Measurements from ENCODE around the gene MTIF2. TPM values are rescaled to one million over a fixed set of nuclear protein-coding genes. Genes with fewer than 3 reads are reported as not detected.
"Not testable (repeated sequence)": the region's sequence is repeated elsewhere in the genome, so short reads cannot be mapped to it uniquely, and the experiment has no call there.

MTIF2 gene
- total RNA-seq, 2 donors from 2014 or later: 18.6 to 19.9 TPM

DNA sequence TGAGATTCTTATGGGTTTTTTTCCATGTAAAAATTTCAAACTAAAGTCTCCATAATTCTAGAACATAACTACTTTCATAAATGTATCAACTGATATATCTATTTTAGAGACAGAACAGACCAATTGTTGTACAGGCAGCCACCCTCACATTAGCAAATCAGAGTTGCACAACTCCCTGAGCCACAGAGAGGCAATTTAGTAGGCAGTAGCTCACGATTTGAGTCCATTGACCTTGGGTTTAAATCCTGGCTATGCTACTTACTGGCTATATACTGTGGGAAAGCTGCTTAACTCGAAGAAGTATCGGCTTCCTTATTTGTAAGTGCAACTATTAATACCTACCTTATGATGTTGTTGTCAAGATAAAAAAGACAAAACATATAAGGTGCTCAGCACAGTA lies 16.2 kb downstream of the MTIF2 start:
- no peak for DNase-seq (ENCODE audit: low spot score)
- intact Hi-C loops (cut with DNase I): no loop called here

DNA sequence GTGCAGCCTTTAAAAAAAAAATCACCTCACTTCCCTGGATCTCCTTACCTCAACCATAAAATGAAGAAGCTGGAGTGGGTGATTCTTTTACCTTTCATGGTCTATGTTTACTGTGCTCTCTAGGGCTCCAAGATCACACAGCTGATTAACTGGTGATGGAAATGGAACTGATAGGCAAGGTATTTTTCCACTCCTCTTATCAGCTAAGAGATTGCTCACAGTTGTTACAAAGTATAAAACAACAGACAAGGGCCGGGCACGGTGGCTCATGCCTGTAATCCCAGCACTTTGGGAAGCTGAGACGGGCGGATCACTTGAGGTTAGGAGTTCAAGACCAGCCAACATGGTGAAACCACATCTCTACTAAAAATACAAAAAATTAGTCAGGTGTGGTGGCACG lies 22.0 kb downstream of the MTIF2 start:
- intact Hi-C loops (cut with DNase I): no loop called here
- DNase-seq (ENCODE audit: low spot score): peak; percentile 19

DNA sequence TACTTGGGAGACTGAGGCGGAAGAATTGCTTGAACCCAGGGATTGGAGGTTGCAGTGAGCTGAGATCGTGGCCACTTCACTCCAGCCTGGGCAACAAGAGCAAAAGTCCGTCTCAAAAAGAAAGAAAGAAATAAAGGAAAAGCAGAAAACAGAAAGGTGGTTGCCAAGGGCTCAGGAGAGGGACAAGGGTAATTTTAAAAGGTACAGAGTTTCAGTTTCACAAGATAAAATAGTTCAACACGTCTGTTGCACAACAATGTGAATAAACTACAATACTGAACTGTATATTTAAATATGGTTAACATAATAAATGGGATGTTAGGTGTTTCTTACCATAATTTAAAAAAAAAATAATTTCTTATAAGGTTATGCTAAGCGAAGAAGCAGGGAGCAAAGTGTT lies 23.6 kb downstream of the MTIF2 start:
- DNase-seq (ENCODE audit: low spot score): no peak
- intact Hi-C loops (cut with DNase I): no loop called here

DNA sequence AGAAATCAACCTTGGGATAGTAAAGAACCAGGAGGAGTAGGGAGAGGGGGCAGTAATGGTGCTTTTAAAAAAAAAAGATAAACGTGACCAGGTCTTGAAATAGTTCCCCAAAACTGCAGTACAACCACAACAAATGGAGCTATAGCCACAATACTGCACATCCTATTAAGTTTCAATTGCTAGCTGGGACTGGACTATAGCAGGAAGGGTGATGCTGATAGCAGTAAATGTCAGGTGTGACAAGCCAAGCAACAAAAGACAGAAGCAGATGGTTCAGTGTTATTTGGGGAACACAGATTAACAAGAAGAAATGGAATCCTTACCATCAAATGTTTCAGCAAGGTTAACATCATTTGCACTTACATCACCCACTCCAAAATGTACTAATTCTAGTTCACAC lies 26.4 kb downstream of the MTIF2 start:
- DNase-seq (ENCODE audit: low spot score): no peak
- intact Hi-C loops (cut with DNase I): no loop called here

DNA sequence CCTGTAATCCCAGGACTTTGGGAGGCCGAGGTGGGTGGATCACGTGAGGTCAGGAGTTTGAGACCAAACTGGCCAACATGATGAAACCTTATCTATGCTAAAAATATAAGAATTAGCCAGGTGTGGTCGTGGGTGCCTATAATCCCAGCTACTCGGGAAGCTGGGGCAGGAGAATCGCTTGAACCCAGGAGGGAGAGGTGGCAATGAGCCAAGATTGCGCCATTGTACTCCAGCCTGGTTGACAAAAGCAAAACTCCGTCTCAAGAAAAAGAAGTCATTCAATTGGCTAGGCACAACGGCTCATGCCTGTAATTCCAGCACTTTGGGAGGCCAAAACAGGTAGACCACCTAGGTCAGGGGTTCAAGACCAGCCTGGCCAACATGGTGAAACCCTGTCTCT lies 27.4 kb downstream of the MTIF2 start:
- not testable (repeated sequence) for DNase-seq (ENCODE audit: low spot score)

DNA sequence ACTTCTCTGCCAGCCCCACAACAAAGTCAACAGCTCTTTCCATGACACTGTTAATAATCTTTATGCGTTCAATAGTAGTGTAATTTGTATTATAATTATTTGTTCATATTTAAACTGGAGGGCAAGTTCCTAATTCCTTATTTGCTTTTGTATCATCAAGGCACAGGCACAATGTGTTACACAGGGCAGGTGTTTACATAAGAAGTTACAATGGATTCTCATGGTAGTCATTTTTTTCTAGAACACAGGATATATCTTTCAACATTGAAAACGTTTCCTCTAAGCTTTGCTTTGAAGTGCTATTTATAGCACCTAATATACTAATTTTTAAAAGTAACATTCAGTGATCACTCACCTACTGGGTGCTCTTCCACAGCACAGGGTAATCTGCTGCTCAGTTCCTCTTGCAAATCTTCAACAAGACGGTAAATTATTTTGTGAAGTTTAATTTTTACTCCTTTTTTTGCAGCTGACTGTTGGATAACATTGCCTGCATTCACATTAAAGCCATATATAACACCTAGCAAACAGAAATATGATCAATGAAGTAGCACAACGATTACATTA lies 29.3 kb downstream of the MTIF2 start:
- DNase-seq (ENCODE audit: low spot score): no peak
- intact Hi-C loops (cut with DNase I): no loop called here

More for the DNA sequence above, 27.4 kb downstream of the MTIF2 start:
- intact Hi-C loops (cut with DNase I): not testable (repeated sequence)

DNA sequence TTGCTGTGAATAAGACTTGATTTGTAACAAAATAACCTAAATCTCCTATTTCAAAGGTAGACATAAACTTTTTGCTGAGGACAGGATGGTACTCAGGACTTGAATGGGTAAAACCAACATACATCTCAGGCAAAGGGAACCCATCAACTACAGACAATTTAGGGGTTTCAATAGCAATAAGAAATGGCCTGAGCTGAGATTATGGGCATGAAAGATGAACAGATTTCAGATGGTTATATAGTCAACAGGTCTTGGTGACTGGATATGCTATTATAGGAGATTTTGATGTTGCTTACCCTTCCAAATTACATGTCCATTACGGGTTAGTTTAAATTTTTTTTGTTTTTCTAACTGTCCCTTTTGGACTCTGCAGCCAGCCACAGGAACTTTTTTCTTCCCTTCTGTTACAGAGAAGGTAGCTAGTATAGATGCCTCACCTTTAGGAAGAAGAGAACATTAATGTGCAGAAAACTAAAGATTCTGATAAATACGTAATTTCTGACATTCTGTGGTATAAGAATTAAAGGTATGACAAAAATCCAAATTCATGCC lies 32.0 kb downstream of the MTIF2 start:
- intact Hi-C loops (cut with DNase I): no loop called here
- DNase-seq (ENCODE audit: low spot score): no peak

DNA sequence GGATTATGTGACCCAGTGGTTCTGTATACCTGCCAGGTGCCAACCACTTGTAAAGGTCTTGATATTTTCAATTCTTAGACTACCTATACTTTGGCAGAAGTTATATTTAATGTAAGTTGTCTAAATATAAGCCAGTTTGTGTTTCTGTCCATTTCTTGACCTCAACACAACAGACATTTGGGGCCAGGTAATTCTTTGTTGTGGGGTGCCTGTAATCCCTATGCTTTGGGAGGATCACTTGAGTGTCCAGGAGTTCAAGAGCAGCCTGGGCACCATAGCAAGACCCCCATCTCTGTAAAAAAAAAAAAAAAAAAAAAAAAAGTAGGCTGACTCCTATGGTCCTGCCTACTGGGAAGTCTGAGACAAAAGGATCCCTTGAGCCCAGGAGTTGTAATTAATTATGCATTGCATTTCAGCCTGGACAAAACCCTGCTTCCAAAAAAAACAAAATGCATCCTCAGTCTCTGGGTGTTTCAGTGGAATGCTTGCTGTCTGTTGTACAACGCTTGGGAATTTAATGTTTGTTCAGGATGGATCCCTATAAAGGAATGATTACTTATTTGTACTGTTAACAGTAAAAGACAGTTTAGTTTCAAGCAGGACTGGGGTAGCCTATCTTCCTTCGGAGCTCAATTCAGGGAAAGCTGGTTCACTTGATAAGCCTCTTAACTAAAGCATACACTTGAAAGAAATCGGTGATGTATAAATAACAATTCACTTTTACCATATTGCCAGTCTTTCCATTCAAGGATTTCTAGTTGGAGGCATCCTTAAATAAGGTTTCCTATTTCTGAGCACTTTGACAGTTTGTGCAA lies 33.1 kb downstream of the MTIF2 start:
- intact Hi-C loops (cut with DNase I): no loop called here
- DNase-seq (ENCODE audit: low spot score): no peak

DNA sequence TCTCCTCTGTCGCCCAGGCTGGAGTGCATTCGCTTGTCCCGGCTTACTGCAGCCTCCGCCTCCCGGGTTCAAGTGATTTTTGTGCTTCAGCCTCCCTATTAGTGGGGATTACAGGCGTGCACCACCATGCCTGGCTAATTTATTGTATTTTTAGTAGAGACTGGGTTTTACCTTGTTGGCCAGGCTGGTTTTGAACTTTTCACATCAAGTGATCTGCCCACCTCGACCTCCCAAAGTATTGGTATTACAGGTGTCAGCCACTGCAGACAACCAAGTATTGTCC lies 35.4 kb downstream of the MTIF2 start:
- intact Hi-C loops (cut with DNase I): no loop called here
- DNase-seq (ENCODE audit: low spot score): no peak

DNA sequence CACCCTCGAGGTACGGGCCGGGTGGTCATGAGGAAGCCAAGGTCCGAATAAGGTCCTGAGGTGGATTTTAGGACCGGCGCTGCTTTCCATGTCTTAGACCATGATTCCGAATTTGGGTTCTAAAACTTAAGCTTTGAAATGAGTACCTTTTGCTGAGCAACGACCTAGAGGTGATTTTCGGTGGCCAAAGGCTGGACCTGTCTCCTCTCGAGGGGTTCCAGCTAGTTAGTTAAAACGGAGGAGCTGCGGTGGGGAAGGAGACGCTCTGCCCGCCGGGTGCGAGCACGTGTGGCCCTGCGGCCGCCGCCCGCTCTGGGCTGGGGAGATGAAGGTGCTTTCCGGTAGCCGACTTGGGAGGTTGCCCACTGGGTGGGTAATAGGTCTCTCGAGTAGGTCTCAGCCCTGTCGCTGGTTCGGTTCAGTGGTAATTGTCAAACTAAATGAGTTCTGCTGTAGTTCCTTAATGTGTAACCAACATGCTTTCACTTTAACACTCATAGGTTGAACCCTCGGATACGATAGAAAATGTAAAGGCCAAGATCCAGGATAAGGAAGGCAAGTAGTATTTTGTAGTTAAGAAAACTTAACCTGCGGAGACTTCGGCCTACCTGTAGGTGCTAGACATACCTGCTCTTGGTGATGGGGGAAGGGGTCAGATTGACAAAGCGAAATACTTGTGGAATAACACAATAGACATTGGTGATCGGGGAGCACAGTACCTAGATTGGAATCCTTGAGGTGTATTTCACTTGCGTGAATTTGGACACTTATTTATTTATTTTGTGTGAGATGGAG lies 36.0 kb downstream of the MTIF2 start:
- no peak for DNase-seq (ENCODE audit: low spot score)
- intact Hi-C loops (cut with DNase I): no loop called here

DNA sequence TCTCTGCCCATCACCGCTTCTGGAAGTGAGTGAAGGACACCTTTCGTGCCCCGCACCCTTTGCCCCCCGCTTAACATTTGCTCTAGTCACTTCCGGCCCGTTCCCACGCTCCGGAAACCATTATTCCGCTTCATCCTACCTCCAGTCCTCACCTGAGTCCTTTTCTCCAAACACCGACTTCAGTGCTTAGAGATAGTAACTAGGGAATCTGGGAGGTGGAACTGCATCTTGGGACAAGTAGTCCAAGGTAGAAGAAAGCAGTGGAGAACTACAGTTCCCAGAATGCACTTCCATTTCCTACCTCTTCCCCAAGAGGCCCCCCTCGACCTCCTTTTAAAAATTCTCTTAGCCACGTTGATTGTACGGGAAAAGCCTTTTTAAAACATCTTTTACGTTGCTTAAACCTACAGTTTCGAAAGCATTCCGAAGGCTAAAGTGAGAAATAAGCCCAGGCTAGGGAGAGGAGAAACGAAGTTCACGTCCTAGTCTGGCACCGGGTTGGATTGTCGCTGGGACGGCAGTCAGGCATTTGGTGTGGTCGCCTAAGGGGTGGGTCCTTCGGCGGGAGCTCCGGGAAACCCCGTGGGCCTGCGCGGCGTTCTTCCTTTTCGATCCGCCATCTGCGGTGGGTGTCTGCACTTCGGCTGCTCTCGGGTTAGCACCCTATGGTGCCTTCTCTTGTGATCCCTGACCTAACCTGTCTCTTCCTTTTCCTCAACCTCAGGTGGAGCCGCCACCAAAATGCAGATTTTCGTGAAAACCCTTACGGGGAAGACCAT lies 36.8 kb downstream of the MTIF2 start, which contains the start of the genes CLHC1 and RPS27A:
Gene CLHC1 (minus strand): TSS at position 210 of the 779 bp plus-strand sequence. CDS start 9,882 bp downstream, outside the sequence.
Gene RPS27A (plus strand): TSS at position 605 of the 779 bp plus-strand sequence. CDS start 137 bp downstream, at position 742.
- DNase-seq (ENCODE audit: low spot score): peak; percentile 97
- intact Hi-C loops (cut with DNase I): no loop called here

DNA sequence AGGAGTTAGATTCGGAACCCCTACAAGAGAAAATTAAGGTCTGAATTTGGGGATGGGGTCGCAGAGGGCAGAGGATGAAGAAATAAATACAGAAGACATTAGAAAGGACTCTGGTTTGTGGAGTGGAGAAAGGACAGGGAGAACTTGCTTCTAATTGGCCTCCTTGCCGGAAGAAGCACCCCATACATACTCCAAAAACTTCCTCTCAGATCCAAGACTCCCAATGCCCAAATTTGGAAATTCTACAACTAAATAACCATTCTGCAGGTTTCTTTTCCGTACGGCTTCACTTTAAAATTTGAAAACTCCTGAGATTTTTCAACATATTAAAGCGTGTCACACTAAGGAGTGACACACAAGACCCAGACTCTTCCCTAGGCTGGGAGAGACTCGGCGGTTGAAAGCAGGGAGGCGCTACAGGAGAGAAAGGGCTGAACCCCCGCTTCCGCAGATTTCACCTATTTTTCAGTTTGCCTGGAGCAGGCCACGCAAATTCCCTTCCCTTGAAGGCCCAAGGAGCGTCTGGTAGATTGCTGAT lies 37.4 kb downstream of the MTIF2 start:
- intact Hi-C loops (cut with DNase I): no loop called here

DNA sequence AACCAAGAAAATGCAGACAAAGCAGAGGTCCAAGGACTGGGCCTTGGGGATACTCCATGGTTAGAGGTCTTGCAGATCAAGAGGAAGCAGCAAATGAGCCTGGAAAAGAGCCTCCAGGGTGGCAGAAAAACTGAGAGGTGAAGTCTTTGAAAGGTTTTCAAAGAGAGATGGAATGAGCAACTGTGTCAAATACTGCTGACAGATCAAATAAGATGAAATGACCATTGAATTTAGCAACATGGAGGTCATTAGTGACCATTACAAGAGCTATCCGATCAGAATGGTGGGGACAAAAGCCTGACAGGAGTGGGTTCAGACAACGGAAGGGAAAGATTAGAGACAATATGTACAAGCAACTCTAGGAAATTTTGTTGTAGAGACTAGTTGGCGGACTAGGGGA lies 38.5 kb downstream of the MTIF2 start:
- intact Hi-C loops (cut with DNase I): no loop called here
- DNase-seq (ENCODE audit: low spot score): no peak

More for the DNA sequence above, 37.4 kb downstream of the MTIF2 start:
- no peak for DNase-seq (ENCODE audit: low spot score)

DNA sequence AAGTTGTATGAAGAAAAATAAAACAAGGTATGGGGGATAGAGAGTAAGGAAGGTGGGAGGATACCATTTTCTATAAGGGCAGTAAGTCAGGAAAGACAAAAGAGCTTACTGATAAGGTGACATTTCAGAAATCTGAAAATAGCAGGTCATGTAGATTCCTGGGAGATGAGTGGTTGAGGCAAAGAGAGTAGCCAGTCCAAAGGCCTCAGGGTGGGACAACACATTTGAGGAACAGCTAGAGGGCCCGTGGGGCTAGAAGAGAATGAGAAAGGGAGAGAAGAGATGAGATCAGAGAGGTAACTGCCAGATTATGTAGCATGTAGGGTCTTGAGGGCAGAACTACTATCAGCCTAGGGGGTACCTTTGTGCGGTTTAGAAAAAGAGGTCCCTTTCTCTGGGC lies 39.8 kb downstream of the MTIF2 start:
- intact Hi-C loops (cut with DNase I): no loop called here
- no peak for DNase-seq (ENCODE audit: low spot score)

DNA sequence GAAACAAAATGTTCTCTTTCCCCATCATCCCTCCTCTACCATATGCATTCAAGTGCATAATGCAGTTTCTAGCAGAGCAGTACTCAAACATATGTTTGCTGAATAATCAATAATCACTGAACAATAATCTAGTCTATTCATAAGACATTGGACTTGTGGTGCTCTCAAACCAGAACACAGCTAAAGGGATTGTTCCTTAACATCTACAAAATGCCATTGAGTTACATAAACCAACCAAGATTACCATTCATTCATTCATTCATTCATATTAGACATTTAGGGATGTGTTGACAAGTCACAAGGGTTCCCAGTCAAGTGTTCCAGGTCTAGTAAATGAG lies 40.8 kb downstream of the MTIF2 start:
- intact Hi-C loops (cut with DNase I): no loop called here

DNA sequence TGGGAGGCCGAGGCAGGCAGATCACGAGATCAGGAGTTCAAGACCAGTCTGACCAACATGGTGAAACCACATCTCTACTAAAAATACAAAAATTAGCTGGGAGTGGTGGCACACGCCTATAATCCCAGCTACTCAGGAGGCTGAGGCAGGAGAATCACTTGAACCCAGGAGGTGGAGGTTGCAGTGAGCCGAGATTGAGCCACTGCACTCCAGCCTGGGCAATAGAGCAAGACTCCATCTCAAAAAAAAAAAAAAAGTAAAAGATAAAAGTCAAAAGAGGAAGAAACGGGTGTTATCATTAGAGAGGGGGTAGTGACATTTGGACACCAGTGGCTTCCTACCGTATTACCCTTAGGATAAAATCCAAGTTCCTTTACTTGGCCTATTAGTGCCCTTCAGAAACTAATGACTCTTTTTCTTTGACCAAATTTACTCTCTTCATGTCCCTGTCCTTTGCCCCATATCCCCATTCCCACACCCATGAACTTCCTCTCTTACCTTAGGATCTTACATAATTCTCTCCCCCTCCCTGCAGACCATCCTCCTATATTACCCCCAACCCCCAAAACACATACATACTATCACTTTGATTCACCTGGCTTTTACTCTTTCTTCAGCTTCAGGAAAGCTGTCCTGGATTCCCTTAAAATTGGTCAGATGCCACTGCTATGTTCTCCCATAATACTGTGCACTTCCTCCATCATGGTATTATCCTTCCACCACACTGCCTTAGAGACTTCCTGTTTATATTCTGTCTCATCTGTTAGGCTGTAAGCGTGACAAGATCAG lies 41.4 kb downstream of the MTIF2 start:
- DNase-seq (ENCODE audit: low spot score); intact Hi-C loops (cut with DNase I): not testable (repeated sequence)

More for the DNA sequence above, 40.8 kb downstream of the MTIF2 start:
- no peak for DNase-seq (ENCODE audit: low spot score)

DNA sequence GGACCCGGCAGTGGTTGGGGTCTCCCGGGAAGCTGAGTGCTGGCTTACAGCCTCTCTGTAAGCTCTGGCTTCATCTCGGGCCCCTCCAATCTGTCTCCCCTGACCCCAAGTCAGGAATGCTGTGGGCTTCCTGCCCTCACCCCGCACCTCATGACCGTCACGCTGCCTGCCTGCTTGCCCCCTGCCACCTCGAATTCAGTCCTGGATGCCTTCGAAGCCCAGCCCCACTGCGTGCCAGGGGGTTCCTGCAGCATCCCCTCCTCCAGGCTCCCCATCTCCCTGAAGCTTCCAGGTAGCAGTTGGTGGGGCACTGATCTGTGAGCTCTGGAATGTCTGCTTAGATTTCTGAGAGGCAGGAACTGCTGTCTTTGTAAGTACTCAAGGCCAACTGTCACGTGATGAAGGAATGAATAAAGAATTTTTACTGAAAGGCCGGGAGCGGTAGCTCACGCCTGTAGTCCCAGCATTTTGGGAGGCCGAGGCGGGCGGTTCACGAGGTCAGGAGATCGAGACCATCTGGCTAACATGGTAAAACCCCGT lies 43.5 kb downstream of the MTIF2 start:
- intact Hi-C loops (cut with DNase I): no loop called here
- no peak for DNase-seq (ENCODE audit: low spot score)

DNA sequence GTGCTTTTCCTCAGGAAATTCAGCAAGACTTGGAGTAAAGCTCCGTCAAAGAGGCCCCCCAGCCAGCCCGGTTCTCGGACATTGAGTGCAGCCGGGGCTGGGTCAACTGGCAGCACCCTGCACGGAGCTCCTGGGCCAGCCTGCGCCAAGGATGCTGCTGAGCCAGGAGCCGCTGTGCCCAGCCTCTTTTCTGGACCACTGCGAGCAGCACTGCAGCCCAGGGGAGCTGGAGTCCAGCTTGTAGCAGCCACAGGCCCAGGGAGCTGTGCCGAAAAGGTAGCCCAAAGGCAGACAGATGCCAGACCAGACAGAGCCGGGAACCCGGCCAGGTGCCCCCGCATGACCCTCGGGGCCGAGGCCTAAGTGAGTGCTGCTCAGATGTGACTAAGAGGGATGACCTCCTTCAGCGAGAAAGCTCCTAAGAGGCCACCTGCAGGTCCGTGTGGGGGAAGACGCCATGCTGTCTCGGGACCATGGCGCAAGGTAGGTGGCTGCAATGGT lies 44.2 kb downstream of the MTIF2 start:
- intact Hi-C loops (cut with DNase I): no loop called here
- no peak for DNase-seq (ENCODE audit: low spot score)

Measured in posterior vena cava (tissue), 2 donors.